DOHH2 (cell line): Measurements from ENCODE around the gene NRL.
A peak's percentile ranks its signal among the peaks of the same experiment; 100 is the strongest.

Source experiments
- H3F3A ChIP-seq: fragments of 200-600 bp; sonication (generic), shearing (Covaris generic); 2 replicates; pipeline ENCODE4 v1.6.0; 2016; ENCODE audit warnings: antibody characterized with exemption, mild to moderate bottlenecking; ENCODE audit not compliant: control insufficient read depth, insufficient read depth
- H3K27ac ChIP-seq: fragments of 200-600 bp; sonication (generic); 2 replicates; pipeline ENCODE4 v1.5.1; 2014; ENCODE audit warnings: low read depth, mild to moderate bottlenecking, low read length, moderate library complexity
- H3K27me3 ChIP-seq: fragments of 200-600 bp; sonication (generic); 2 replicates; pipeline ENCODE4 v1.6.1; 2014; ENCODE audit warnings: mild to moderate bottlenecking, low read length, mixed read lengths; ENCODE audit not compliant: control insufficient read depth
- H3K36me3 ChIP-seq: fragments of 200-600 bp; sonication (generic); 2 replicates; pipeline ENCODE4 v1.6.1; 2014; ENCODE audit warnings: mild to moderate bottlenecking, low read length, moderate library complexity, mixed read lengths; ENCODE audit not compliant: control insufficient read depth
- H3K4me1 ChIP-seq: fragments of 200-600 bp; sonication (generic); 2 replicates; pipeline ENCODE4 v1.6.1; 2014; ENCODE audit warnings: mild to moderate bottlenecking, low read length, mixed read lengths; ENCODE audit not compliant: control insufficient read depth
- H3K4me2 ChIP-seq: fragments of 200-600 bp; sonication (generic); 2 replicates; pipeline ENCODE4 v1.6.0; 2014; ENCODE audit warnings: mild to moderate bottlenecking, low read length, moderate library complexity
- H3K4me3 ChIP-seq: fragments of 200-600 bp; sonication (generic); 2 replicates; pipeline ENCODE4 v1.5.1; 2014; ENCODE audit warnings: mild to moderate bottlenecking, low read length, mixed read lengths
- H3K79me2 ChIP-seq: fragments of 200-600 bp; sonication (generic); 2 replicates; pipeline ENCODE4 v1.6.1; 2014; ENCODE audit warnings: mild to moderate bottlenecking, low read length, mixed read lengths; ENCODE audit not compliant: control insufficient read depth
- H3K9me2 ChIP-seq: fragments of 200-600 bp; sonication (generic); replicated peaks from 2 replicates; pipeline ENCODE4 v1.6.1; 2014; ENCODE audit warnings: mild to moderate bottlenecking, low read length, mixed read lengths; ENCODE audit not compliant: control insufficient read depth
- H3K9me3 ChIP-seq: fragments of 200-600 bp; sonication (generic); 2 replicates; pipeline ENCODE4 v1.6.1; 2014; ENCODE audit warnings: antibody characterized with exemption, low read length, mixed read lengths; ENCODE audit not compliant: control insufficient read depth, insufficient read depth
- H4K20me1 ChIP-seq: fragments of 200-600 bp; sonication (generic); 2 replicates; pipeline ENCODE4 v1.6.0; 2014; ENCODE audit warnings: low read depth, mild to moderate bottlenecking, antibody characterized with exemption, low read length, moderate library complexity; ENCODE audit not compliant: control insufficient read depth, insufficient read depth
- EZH2phosphoT487 ChIP-seq: fragments of 200-600 bp; sonication (generic); IDR thresholded peaks from 2 replicates; pipeline ENCODE4 v1.6.1; 2017; ENCODE audit warnings: borderline replicate concordance, mild to moderate bottlenecking, antibody characterized with exemption, low read length, moderate library complexity, mixed read lengths
- TF ChIP-seq, protein P1 (sequence below): fragments of 200-600 bp; sonication (generic); IDR thresholded peaks from one replicate; pipeline ENCODE4 v1.5.1; 2014; ENCODE audit warnings: antibody characterized with exemption, mild to moderate bottlenecking, low read depth, low read length; ENCODE audit not compliant: poor library complexity, severe bottlenecking

The NRL gene

DNA sequence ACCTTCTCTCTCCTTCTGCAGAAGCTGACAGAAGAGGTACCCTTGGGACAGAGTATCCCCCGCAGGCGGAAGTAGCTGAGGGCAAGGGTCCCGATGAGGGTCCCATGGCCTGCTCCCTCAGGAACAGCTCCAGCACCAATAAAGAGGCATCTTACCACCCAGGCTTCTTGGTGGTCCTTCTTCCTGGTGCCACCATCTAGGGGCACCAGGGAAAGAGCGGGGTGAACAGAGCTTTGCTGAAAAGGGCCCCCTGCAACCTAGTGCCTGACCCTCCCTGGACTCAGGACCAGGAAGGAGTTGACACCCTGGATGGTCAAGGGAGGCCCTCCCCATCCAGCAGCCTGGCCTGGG is 45.7 kb upstream of the NRL start:
- no peak for TF ChIP-seq EZH2phosphoT487
- TF ChIP-seq, protein P1, sequence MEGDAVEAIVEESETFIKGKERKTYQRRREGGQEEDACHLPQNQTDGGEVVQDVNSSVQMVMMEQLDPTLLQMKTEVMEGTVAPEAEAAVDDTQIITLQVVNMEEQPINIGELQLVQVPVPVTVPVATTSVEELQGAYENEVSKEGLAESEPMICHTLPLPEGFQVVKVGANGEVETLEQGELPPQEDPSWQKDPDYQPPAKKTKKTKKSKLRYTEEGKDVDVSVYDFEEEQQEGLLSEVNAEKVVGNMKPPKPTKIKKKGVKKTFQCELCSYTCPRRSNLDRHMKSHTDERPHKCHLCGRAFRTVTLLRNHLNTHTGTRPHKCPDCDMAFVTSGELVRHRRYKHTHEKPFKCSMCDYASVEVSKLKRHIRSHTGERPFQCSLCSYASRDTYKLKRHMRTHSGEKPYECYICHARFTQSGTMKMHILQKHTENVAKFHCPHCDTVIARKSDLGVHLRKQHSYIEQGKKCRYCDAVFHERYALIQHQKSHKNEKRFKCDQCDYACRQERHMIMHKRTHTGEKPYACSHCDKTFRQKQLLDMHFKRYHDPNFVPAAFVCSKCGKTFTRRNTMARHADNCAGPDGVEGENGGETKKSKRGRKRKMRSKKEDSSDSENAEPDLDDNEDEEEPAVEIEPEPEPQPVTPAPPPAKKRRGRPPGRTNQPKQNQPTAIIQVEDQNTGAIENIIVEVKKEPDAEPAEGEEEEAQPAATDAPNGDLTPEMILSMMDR, result no peak
- H3K9me2 ChIP-seq, result no peaks in the 10 kb centered on the region
- H3K4me2 ChIP-seq, result peak overlapping the region; percentile 86; the same call in 1 of the 2 replicates
- no peaks in the 10 kb centered on the region for H4K20me1 ChIP-seq
- no peaks in the 10 kb centered on the region for H3K27me3 ChIP-seq
- no peak overlapping the region for H3K27ac ChIP-seq
- H3K4me1 ChIP-seq, result peaks cover 17% of the 10 kb centered on the region
- H3K4me3 ChIP-seq, result no peak overlapping the region
- H3K36me3 ChIP-seq, result peaks cover 61% of the 10 kb centered on the region
- peaks cover 7% of the 10 kb centered on the region for H3K79me2 ChIP-seq
- H3F3A ChIP-seq, result no peaks in the 10 kb centered on the region
- no peaks in the 10 kb centered on the region for H3K9me3 ChIP-seq

DNA sequence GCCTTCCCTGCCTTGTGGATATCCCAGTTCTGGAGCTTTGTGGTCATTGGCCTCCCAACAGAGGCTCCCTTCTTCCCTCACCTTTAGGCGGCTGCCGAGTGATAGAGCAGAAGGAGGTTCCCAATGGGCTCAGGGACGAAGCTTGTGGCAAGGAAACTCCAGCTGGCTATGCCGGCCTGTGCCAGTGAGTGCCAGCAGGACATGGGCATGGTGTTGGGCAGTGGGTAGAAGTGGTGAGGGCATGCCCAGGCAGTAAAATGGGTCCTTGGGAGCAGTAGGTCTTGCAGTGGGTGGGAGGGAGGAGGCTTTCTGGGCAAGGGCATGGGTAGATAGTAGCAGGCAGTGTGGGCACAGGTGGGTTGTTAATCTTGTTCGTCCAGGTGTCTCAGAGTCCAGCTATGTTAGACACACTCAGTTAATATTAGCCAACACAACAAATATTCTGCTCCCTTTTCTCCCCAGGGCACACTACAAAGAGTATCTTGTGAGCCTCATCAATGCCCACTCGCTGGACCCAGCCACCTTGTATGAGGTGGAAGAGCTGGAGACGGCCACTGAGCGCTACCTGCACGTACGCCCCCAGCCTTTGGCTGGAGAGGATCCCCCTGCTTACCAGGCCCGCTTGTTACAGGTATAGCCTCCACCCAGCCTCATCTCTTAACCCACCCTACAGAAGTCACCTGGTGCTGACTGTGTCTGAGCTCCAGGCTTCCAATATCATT is 45.2 kb upstream of the NRL start:
- H3K36me3 ChIP-seq, result peaks cover 61% of the 10 kb centered on the region
- TF ChIP-seq EZH2phosphoT487, result no peak
- TF ChIP-seq, protein P1, result no peak
- no peaks in the 10 kb centered on the region for H3K9me2 ChIP-seq
- H3K4me1 ChIP-seq, result peaks cover 17% of the 10 kb centered on the region
- no peaks in the 10 kb centered on the region for H3K27me3 ChIP-seq
- no peak overlapping the region for H3K4me2 ChIP-seq
- no peak overlapping the region for H3K27ac ChIP-seq
- no peaks in the 10 kb centered on the region for H3F3A ChIP-seq
- no peaks in the 10 kb centered on the region for H4K20me1 ChIP-seq
- H3K4me3 ChIP-seq, result no peak overlapping the region
- H3K9me3 ChIP-seq, result no peaks in the 10 kb centered on the region
- H3K79me2 ChIP-seq, result peaks cover 7% of the 10 kb centered on the region

DNA sequence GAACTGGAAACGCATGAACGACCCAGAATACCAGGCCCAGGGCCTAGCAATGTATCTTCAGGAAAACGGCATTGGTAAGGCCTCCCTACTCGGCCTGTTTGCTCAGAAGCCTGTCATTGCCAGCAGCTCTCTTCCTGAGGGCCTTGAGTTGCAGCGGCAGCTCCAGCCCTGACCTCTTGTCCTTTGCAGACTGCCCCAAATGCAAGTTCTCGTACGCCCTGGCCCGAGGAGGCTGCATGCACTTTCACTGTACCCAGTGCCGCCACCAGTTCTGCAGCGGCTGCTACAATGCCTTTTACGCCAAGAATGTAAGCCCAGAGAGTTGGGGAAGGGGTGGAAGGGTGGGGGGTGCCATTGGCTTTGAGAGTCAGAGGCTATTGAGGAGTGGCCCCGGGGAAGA is 42.6 kb upstream of the NRL start:
- Histone ChIP-seq H3K4me2 (no peak overlapping the region), H3K79me2 (peaks cover 7% of the 10 kb centered on the region), H3K27ac (no peak overlapping the region), H3F3A (no peaks in the 10 kb centered on the region), H4K20me1 (no peaks in the 10 kb centered on the region), H3K4me1 (peaks cover 17% of the 10 kb centered on the region), H3K4me3 (no peak overlapping the region), H3K36me3 (peaks cover 54% of the 10 kb centered on the region), H3K9me3 (no peaks in the 10 kb centered on the region), H3K27me3 (no peaks in the 10 kb centered on the region), H3K9me2 (no peaks in the 10 kb centered on the region)
- TF ChIP-seq, protein P1, result no peak
- no peak for TF ChIP-seq EZH2phosphoT487
